Neural cell (in vitro differentiated cells): Measurements from ENCODE around the gene TENT5A.

Experiments
- CTCF ChIP-seq: fragments of 450-650 bp; IDR thresholded peaks from 2 replicates; pipeline ENCODE4 v1.5.1; 2014; ENCODE audit warnings: antibody characterized with exemption, mild to moderate bottlenecking, moderate library complexity; ENCODE audit not compliant: poor library complexity, severe bottlenecking
- RAD21 ChIP-seq: fragments of 450-650 bp; conservative IDR thresholded peaks from 2 replicates; pipeline ENCODE4 v1.6.1; 2014; ENCODE audit warnings: antibody characterized with exemption, mild to moderate bottlenecking, moderate library complexity

- TF ChIP-seq CTCF (no peak), RAD21 (no peak)
Measured at GRCh38 chr6:81773887-81774286, 21.4 kb upstream of the TENT5A start.
